ENCODE measurements around the gene KLHDC7B.

GRCh38 chr22:50585238-50585637, 39.5 kb downstream of the KLHDC7B start:
- TF ChIP-seq CTCF (conservative IDR thresholded peaks at IDR 0.05; ENCODE audit: low read length), result no peak
- TF ChIP-seq EZH2phosphoT487 (IDR thresholded peaks at IDR 0.05; ENCODE audit: borderline replicate concordance, low read depth, low read length), result no peak
